Activated CD8-positive, alpha-beta memory T cell treated with anti-CD3 and anti-CD28 coated beads, Interleukin-2, amount 50 U/mL, for 48 hours (primary cell): ENCODE data around the gene MMP17.
A peak's percentile ranks its signal among the peaks of the same experiment; 100 is the strongest.

Source experiments
- DNase-seq: peaks from one replicate; pipeline ENCODE4 v3.0.0-alpha.2; 2020

Gene MMP17

GRCh38 chr12:131896080-131896810, 68.1 kb downstream of the MMP17 start:
- peak; percentile 85 for DNase-seq

- no peak for DNase-seq
Observed at GRCh38 chr12:131896811-131897270, 68.6 kb downstream of the MMP17 start.

GRCh38 chr12:131897276-131897675, 69.1 kb downstream of the MMP17 start:
- no peak for DNase-seq

GRCh38 chr12:131897875-131898274, 69.7 kb downstream of the MMP17 start:
- no peak for DNase-seq

GRCh38 chr12:131900397-131900796, 72.2 kb downstream of the MMP17 start:
- no peak for DNase-seq
